Activated CD4-positive, alpha-beta T cell treated with anti-CD3 and anti-CD28 coated beads for 4 hours (primary cell): ENCODE results near the gene WFIKKN2.
"Not testable (repeated sequence)": the region's sequence is repeated elsewhere in the genome, so short reads cannot be mapped to it uniquely, and the experiment has no call there.

ENCODE experiments used
- DNase-seq, 2 donors: peaks; one replicate each; pipeline ENCODE4 v3.0.0-alpha.2; 2020

WFIKKN2 gene

DNA sequence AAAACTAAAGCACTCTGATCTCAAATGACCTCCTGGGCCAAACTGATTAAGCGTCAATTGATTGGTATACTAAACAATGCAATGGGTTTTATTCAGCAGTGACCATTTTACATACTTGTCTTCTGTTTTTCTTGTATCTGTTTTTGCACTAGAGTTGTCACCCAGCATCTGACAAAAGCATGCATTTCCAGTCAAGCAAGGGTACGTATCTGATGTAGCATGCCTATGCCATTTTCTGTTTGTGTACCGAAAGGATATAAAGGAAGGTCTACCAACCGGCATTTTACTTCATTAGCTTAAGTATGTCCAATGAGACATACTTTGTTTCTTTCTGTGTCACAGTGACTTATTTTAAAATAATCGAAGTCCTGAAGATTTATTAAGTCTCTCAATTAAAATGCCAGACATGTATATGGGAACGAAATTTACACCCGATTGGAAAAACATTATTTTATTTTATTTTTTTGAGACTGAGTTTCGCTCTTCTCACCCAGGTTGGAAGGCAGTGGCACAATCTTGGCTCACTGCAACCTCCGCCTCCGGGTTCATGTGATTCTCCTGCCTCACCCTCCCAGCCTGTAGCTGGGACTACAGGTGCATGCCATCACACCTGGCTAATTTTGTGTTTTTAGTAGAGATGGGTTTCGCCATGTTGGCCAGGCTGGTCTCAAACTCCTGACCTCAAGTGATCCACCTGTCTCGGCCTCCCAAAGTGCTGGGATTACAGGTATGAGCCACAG lies 23.3 kb downstream of the WFIKKN2 start:
- DNase-seq: no peak

DNA sequence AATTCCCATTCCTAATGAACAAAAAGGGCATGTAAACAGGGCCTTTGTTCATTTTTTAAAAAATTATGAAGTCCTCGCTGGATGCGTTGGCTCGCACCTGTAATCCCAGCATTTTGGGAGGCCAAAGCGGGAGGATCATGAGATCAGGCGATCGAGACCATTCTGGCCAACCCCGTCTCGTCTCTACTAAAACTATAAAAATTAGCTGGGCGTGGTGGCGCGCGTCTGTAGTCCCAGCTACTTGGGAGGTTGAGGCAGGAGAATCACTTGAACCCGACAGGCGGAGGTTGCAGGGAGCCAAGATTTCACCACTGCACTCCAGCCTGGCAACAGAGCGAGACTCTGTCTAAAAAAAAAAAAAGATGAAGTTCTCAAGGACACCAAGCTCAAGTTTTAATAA lies 24.3 kb downstream of the WFIKKN2 start:
- not testable (repeated sequence) for DNase-seq

DNA sequence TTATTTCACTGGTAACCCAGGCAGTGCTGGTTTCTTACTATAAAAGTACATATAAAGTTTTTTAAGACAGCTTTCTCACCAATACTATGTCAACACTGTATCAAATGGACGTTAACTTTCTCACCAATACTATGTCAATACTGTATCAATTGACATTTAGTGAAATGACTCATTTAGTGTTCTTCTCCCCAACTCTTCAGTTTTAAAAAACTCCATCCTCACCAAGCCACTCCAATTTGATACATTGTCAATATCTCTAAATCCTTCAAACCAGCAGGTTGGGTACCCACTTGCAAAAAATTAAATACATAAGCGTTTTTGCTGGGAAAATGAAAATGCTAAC lies 25.9 kb downstream of the WFIKKN2 start:
- DNase-seq: no peak

DNA sequence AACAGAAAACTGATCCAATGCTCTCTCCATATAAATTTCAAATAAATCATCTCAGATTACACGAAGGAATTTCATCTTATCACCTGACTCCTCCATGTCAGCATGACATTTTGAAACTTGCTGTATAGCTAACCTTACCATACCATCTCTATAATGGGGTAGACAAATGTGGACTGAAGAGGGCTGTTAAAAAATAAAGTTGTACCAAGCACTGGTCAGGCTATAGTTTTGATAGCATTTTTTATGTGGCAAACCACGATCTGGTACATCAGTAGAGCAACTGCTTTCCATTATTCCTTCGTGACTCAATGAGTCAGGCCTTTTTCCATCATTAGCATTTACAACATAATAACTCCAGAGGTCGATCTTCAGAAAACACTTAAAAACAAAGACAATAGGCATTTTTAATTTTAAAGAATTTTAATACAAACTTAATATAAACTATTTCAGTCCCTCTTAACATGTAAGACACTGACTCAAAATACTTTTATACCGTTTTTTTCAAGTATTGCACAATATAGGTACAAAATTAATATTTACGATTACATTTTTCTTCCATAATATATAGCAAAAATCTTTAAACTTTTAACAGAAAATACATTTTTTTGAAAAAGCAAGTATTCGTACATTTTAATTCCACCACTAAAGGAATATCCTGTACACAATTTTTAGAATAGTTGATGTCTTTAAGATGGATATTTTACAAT lies 26.6 kb downstream of the WFIKKN2 start:
- no peak for DNase-seq

- peak; percentile 12 to 17 for DNase-seq
Observed at GRCh38 chr17:50863221-50863843, 27.9 kb downstream of the WFIKKN2 start.

- DNase-seq: no peak
Observed at GRCh38 chr17:50863931-50864330, 28.5 kb downstream of the WFIKKN2 start.

GRCh38 chr17:50864747-50865059 lies 29.3 kb downstream of the WFIKKN2 start:
- no peak for DNase-seq

DNA sequence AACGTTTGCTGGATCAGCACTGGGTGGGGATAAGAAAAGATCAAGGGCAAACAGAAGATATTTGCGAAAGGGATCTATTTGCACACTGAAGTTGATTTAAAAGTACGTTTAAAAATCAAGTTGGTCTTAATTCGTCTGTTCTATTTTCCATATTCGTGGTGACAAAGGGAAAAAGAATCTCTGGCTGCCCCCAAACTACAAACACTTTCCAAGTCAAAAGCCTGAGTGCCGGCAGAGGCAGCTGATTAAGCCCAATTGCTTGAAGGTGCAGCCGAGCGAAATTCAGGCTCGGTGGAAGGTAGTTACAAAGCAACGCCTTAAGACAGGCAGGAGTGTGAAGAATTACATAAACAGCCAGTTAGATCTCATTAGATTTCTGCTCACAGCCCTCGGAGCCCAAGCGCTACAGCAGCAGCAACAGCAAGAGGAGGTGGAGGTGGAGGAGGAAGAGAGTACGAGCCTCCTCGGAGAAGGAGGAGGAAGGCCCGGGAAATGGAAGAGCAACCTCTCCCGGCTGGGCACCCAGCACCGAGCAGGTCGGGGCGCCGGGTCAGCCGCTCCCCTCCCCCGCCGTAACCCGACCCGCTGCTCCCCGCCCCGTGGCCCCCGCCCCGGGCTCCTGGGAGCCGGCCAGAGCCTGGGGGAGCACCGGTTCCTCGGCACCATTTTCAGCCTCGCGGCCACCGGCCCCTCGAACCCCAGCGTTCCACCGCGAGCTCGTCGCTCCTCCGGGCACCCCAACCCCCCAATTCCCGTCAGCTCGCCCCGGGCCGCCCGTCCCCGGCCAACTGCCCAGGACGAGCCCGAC lies 29.9 kb downstream of the WFIKKN2 start:
- DNase-seq: peak; percentile 48

GRCh38 chr17:50865868-50866260 lies 30.5 kb downstream of the WFIKKN2 start:
- DNase-seq: no peak

GRCh38 chr17:50866261-50866949 lies 31.0 kb downstream of the WFIKKN2 start, which contains the start of gene TOB1:
Gene TOB1 (minus strand): TSS chr17:50866354. CDS start chr17:50864017, 2,337 bp downstream.
- DNase-seq: peak; percentile 95

GRCh38 chr17:50866950-50867362 lies 31.6 kb downstream of the WFIKKN2 start:
- DNase-seq: peak; percentile 47 to 65

DNA sequence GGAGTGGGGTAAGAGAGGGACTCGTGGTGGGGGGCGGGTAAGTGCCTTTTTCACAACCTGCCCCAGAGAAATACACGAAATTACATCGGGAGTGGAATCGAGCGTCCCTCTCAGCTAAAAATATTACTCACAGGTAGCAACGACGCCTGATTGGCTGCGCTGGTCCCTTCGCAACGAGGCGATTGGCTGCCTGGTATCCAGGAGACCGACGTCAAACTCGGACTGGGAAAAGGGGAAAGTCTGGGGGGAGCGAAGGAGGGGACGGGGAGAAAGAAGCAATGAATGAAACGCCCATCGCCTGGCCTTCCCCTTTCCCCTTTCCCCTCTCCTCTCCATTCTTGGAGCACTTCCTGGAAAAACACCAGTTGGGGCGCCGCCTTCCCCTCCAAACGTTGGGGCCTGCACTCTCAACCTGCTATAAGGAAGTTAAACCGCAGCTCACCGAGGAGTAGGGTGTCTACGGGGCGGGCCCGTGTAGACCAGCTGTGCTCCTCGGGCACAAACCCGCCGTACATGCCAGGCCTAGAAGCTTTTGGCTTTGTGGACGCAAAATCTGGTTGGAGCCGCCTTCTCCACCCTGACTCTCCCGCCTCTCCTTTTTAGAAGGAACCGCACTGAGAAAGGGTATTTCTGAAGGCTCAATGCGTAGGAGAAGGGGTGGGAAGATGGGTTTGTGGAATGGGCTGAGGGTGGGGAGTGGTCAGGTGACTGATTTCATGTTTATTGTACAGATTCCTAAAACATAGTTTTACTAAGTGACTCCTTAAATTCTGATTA lies 32.2 kb downstream of the WFIKKN2 start:
- peak; percentile 74 to 76 for DNase-seq

DNA sequence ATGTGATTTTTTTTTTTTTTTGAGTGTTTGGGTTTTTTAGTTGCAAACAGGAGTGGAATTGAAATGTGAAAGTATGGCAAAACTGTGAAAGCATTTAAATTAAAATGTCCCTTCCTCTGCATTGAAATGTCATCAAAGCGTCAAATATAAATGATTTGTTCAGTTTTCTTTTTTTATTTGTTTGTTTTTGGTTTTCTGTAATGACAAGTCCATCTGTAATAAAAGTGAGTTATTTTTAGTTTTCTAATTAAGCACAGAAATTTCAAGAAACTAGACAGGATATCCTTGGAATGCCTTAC lies 32.7 kb downstream of the WFIKKN2 start:
- DNase-seq: no peak

GRCh38 chr17:50868602-50869001 lies 33.2 kb downstream of the WFIKKN2 start:
- no peak for DNase-seq

DNA sequence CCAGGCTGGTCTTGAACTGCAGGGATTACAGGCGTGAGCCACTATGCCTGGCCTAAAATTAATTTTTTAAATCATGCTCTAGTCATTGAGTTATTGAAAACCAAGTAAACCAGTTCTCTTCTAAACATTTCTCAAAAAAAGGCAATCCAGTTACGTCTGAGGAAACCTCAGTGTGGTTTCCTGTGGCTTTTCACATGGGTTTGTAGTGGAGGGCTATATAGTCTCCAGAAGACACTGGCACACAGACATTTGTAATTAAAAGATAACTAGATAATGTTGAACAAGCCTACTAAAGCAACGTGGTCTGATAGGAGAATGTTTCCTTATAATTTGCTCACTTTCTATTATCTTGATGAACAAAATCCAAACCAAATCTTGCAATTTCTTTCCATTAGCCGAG lies 36.0 kb downstream of the WFIKKN2 start:
- DNase-seq: peak in 1 of 2 donors; percentile 14

- DNase-seq: no peak
Observed at GRCh38 chr17:50871898-50872297, 36.5 kb downstream of the WFIKKN2 start.

GRCh38 chr17:50872710-50873424 lies 37.5 kb downstream of the WFIKKN2 start:
- peak; percentile 58 for DNase-seq

GRCh38 chr17:50875074-50875473 lies 39.7 kb downstream of the WFIKKN2 start:
- no peak for DNase-seq

GRCh38 chr17:50877042-50877441 lies 41.7 kb downstream of the WFIKKN2 start:
- not testable (repeated sequence) for DNase-seq

DNA sequence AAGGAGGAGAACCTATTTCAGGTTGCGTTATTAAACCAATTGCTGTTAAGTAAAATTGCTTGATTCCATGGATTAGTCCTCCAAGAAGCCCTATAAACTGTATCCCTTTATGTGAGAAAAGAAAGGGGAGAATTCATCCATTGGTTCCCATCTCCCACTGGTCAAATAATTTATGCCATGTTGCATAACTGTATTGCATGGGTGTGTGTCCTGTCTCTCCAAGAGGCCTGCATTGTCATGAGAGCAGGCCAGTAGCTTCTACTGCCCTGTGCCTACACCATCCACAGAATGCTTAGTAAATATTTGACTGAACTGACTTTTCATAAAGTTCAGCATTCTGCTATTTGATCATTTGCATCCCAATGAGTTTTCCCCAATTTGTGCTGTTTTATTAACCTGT lies 42.5 kb downstream of the WFIKKN2 start:
- no peak for DNase-seq

DNA sequence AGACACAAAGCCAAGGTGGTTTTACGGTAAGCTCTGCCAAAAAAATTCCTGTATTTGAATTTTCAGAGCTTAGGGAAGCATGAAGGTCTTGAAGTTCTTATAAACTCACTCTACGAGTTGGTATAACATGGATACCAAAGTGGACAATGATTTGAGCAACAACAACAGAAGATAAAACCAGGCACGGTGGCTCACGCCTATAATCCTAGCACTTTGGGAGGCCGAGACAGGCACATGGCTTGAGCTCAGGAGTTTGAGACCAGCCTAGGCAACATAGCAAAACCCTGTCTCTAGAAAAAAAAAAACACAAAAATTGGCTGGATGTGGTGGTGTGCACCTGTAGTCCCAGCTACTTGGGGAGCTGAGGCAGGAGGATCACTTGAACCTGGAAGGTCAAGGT lies 43.7 kb downstream of the WFIKKN2 start:
- DNase-seq: no peak
